IPS-NIHi7 (cell line): ENCODE measurements around the gene CDH4.
"Not testable (repeated sequence)": the region's sequence is repeated elsewhere in the genome, so short reads cannot be mapped to it uniquely, and the experiment has no call there.

ENCODE experiments used
- DNase-seq: peaks from one replicate; pipeline ENCODE4 v3.0.0; 2012; ENCODE audit warnings: mixed read lengths; ENCODE audit errors: extremely low spot score

Gene CDH4

DNA sequence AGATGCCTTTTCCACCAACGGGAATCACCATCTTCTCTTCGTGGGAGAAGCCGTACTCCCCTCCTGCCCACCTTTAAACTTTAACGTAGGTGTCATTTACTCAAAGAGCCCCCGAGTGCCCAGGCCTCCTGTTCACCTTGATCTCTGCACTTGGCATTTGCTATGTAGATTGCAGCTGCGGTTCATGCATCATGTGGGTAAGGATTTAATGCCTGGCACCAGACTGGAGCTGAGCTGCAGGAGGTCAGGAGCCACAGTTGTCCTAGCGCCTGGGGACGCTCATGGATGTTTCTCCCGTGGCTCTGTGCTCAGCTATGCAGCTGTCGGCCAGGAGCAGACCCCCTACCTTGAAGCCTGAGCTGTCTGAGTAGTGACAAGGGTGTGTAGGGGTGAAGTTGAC lies 133.7 kb downstream of the CDH4 start:
- no peak for DNase-seq

DNA sequence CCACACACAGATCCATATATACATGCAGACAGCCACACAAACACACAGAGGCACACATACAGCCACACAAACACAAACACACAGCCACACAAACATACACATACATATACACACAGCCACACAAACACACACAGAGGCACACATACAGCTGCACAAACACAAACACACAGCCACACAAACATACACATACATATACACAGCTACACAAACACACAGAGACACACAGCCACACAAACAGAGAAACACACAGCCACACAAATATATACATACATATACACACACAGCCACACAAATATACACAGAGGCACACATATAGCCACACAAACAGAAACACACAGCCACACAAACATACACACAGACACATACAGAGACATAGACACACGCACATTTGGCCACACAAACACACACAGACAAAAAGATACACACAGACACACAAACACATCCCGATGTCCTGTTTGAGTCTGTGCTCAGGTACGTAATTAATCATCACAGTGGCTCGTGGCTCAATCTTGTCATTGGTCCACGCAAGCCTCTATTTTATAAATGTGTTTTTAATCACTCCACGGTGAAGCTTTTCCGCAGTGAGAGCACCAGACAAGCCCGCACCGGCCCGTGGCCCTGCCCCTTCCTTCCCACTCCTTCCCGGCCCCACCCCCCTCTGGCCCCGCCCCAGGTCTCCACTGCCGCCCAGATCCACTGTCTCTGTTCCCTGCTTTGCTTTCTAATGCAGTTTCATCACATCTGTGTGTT lies 135.3 kb downstream of the CDH4 start:
- peak; percentile 93 for DNase-seq

DNA sequence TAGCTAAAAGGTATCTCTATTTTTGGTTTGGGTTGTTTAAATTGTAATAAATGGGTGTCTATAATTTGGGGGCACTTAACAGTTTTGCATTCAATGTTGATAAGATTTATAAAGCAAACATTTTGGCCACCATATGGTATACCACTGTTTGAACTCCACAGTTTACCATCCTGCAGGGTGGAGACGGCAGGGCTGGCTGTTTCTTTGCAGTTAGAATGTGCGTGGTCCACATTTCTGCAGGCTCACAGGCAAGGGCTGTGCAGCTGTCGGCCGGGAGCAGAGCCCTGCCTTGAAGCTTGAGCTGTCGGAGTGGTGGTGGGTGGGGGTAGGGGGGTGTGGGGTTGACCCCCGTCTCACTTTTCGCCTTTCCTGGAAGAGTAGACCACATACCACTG lies 135.9 kb downstream of the CDH4 start:
- DNase-seq: no peak

DNA sequence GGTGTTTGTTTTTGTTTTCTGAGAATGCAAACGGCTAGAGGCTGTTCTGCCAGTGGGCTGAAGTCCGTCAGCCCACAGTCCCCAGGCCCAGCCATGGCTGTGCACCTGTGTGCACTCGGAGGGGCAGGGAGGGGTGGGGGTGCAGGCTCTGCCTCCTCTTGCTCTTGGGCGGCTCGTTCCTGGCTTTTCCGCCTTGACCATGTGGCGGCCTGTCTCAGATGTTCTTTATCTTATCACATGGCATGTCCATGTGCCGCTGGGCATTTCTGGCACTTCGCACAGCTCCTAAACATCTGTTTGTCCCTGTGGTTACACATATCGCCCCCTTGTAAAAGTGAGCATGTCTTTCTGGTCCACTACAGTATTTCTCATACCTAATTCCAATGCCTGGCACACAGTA lies 137.0 kb downstream of the CDH4 start:
- no peak for DNase-seq

DNA sequence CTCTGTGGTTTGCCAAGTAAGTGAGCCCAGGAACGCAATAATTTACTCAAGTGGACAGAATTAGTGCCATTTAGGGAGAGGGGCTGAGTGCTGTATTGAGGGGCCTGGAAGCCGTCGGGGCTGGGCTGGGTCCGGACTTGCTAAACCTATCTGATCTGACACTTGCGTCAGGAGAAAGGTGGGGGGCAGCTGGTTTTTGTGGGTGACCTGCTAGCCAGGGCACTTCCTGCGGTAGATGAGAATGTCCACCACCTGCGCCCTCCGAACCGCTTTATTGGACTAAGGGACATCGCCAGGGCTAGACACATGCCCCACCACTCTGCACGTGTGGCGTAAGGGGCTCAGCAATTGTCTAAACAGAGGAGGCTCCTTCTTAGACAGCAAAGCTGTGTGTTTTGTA lies 139.1 kb downstream of the CDH4 start:
- DNase-seq: no peak

DNA sequence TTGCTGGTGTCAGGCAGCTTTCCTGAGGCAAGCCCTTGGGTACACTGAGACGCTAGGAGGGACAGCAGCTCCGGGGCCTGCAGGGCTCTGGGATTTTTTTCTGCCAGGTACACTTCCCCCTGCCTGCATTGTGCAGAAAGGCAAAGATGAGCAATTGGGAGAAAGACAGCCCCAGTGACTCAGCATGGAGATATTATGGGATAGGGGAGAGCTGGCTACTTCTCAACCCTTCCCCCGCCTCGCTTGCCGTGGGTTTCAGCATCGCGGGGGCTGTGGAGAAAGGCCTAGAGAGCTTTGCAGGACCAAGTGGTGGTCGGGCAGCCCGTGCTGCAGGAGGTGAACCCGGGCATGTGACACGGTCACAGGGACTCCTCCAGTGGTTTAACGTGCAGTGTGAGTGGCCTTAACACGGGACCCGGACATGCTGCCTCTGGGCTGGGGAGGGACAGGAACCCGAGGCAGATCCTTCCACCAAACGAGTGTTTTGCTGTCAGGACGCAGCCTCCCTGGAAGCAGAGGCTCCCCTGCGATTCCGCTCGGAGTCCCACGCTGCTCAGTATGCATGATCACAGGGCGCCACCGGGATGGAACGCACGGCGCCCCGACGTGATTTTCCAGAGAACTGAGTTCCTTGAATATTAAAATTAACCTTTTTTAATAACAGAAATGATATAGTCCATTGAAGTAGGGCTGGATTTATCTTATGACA lies 139.9 kb downstream of the CDH4 start:
- DNase-seq: peak; percentile 36

DNA sequence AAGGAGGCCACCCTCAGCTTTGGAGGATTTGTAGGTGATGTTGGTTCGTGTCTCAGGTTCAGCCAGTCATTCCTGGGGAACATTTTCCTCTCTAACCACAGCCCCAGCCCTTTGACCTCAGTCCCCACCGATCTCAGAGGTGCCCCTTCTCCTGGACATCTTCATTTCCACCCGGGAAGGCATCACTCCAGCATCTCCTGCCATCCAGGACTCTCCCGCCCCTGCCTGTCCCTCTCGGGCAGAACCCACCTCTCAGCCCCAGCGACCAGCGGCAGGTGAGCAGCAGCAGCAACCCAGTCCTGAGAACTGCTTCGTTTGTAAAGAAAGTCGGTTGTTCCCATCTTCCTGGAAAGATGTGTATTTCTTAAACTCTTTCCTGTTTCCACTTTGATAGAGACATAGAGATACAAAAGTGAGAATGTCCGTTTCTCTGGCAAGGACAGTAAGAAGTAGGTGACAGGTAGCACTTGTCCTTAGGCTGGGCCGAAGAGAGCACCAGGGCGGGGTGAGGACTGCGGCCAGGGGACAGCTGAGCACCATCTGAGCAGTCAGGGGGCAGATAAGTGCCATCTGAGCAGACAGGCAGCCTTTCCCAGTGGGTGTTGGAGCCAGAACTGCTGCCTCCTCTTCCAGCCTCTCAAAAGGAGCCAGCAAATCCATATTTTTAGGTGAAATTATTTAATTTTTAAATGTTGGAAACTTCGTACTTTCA lies 142.2 kb downstream of the CDH4 start:
- DNase-seq: no peak

DNA sequence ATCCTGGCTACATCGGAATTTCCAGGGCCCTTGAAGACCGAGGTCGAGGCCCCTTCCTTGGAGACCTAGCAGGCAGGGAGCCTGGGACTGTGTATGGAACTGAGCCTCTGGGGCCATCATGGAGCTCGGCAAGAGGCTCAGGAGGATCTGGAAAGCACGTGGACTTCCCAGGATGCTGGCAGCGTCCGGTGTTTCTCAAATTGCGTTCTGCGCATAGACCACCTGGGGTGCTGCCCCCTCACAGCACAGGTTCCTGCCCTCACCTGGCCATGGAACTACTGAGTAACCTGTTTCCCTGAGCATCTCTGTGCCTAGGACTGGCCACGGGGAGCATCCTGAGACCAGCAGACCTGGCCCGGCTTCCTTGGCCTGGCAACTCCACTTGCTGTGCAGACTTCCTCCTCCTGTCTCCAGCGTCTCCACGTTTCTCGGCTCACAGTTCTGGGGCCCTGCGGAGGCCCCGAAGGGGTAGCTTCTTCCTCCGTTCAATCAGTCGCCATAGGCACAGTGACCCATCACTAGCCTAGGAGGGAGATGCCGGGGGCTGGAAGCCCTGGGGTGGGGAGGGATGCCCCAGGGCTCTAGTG lies 144.3 kb downstream of the CDH4 start:
- DNase-seq: no peak

DNA sequence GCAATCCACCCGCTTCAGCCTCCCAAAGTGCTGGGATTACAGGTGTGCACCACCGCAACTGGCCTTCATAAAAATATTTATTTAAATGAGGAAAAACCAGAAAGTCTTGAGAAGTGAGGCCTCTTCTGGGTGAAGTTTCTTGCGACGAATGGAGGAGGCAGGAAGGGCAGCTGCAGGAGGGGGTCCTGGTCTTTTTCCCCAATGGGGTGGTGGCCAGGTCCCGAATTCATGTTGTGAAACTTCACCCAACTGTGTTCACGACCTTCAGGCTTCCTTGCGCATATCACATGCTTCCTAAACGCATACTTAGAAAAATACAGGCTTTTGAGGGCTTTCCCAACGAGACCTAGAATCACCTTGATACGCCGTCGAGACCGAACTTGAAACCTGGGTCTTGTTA lies 145.1 kb downstream of the CDH4 start:
- no peak for DNase-seq

DNA sequence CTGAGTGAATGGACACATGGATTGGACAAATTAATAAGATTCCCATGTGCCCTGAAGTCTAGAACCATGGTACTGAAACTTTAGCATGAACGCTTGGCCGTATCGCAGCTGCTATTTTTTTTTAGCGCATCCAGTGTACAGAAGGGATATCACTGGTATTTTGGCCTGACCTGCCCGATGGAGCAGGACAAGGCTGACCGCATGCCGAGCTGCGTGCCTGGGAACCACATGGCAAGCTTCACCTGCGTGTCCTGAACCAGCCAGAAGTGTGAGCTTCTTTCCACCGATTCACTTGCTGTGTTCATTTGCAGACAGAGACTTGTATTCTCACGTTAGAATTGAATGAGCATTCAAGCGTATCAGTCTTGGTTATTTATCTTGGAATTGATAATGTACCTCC lies 145.7 kb downstream of the CDH4 start:
- DNase-seq: no peak

DNA sequence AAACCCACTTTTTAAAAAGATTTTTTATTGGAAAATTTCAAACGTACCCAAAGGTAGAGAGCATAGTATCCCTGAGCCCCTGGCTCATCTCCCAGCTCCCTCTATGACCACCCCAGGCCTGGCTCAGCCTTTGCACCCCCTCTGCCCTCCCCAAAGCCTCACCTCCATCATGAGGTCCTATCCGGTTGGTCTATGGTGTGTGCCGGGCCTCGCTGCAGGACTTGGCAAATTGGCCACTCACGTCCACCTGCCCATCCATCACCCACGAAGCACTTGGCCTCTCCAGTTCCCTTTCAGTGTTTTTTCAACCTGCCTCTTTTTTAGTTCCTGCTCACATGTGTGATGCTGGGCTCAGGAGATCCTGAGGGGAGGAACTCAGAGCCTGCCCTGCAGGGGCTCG lies 147.4 kb downstream of the CDH4 start:
- DNase-seq: no peak

DNA sequence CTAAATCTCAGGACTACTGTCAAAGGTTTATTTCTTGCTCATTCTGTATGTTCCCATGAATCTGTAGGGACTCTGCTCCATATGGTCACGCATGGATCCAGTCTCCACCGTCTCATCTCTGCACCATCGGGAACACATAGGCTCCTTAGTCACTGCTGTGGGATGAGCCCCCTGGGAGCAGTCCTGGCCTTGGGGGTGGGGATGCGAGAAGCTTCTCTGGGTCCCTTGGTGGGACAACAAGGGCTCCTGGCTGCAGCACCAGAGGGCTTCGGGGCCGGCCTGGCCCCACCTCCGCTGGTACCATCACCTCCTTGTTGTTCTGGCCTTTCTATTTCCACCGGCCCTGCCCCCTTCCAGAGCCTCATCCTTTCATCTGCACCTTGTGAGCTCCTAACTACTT lies 148.4 kb downstream of the CDH4 start:
- no peak for DNase-seq

DNA sequence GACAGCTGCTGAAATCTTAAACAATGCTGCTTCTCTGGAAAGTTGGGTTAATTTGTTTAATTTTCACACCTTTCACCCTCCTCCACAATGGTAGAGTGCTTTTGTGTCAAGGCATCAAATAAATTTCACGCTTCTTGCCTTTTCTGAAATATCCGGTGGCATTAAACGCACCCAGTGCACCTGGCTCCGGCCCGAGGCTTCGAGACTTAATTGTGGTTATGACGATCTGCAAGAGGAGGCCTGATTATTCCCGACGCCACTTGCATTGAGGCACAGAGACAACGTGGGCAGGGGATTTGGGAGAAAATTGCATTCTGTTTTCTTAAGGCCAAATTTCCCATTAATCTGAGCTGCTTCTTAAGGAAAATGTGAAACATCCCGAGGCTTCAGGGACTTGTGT lies 152.2 kb downstream of the CDH4 start:
- no peak for DNase-seq

DNA sequence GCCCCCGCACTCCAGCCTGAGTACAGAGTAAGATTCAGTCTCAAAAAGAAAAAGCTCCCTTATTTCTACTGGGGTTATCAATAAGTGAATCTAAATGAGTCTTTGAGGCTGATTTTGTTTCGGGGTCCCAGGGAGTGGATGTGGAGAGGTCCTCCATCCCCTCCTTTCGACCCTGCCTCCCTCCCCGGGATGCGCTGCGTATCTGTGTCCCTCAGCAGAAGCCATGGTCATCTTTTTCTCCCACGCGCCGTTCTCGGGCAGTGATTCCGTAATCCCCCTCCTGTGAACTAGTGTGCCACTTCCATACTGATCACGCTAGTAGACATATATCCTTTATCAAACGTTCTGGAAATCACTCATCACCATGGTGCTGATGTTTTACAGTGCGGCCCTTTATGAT lies 152.9 kb downstream of the CDH4 start:
- DNase-seq: no peak

DNA sequence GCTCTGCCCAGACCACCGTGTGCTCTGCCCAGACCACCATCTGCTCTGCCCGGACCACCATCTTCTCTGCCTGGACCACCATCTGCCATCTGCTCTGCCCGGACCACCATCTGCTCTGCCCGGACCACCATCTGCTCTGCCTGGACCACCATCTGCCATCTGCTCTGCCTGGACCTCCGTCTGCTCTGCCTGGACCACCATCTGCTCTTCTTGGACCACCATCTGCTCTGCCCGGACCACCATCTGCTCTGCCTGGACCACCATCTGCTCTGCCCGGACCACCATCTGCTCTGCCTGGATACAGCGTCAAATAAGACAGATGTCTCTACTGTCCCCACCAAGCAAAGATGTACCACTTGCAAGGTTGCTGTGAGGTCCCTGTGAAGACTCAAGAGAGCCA lies 154.7 kb downstream of the CDH4 start:
- not testable (repeated sequence) for DNase-seq

DNA sequence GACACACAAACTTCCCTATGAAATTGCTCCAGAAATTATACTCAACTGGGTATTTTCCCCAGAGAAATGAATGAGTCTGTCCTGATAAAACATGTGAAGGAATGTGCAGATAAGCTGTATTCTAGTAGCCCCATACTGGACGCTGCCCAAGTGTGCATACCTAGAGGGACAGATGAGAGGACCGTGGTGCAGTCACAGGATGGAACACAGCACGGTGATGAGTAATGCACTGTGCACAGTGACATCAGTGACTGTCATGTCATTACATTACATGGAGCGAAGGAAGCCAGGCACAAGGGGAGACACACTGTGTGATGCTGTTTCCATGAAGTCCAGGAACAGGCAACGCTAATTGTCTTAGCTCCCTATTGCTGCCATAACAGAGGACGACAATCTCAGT lies 155.5 kb downstream of the CDH4 start:
- no peak for DNase-seq

DNA sequence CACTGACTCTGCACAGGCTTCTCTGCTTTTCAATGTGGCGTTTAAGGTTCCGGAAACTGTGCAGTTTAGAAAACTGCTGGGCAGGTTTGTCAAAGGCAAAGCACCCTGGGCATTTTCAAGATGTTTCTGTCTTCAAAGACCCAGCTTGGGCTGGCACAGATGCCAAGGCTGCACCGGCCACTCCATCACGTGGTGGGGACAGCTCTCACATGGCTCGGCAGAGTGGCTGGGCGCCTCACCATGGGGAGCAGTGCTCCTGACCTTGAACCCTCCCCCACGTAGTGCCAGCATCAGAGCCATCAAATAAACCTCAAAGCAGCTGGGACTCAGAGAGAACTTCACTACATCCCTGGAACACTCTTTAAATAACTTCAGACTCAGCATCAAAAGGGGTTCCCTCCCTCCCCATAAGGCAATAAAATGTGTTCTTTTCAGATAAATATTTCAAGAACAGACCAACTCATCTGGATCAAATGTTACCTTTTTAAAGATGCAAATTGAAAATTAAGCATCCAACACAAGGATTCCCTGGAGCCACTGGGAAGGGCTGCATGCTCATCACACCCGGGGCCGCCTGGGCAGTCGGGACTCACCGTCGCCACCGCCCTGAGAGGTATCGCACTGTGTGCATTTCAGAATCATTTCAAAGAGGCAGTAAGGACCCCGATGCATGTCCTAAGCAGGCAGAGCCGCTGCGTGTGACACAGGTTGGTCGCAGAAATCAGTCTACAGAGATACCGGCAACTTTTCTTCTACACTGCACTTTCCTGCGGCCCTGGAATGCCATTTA lies 157.1 kb downstream of the CDH4 start:
- DNase-seq: no peak

DNA sequence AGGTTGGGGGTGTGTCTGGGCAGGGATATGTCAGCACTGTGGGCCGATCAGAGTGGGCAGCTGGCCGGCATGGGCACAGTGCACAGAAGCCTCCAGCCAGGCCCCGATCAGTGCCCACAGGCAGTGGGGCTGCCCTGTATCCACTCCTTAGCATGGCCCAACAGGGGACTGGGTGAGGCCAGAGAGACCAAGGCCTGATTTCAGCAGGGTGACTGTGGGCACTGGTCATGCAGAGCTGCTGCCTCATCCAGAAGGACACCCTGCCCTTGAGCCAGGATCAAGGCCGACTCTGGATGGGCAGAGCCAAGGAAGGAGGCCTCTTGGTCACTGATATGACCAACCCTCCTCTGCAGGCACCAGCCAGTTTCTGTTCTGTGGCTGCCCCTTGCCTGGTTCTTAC lies 159.7 kb downstream of the CDH4 start:
- DNase-seq: no peak

DNA sequence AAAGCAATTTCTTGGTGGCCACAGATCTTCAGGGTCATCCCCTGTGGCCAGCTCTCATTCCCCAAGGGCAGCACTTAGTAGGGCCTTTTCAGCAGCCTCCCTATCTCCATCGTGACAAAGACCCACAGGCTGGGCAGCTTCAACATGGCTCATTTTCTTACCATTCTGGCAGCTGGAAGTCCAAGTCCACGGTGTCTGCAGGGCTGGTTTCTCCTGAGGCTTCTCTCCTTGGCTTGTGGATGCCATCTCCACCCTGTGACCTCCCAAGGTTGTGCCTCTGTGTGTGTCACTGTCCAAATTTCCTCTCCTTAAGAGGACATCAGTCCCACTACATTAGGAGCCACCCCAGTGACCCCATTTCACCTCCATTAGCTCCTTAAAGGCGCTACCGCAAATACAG lies 161.7 kb downstream of the CDH4 start:
- DNase-seq: no peak

DNA sequence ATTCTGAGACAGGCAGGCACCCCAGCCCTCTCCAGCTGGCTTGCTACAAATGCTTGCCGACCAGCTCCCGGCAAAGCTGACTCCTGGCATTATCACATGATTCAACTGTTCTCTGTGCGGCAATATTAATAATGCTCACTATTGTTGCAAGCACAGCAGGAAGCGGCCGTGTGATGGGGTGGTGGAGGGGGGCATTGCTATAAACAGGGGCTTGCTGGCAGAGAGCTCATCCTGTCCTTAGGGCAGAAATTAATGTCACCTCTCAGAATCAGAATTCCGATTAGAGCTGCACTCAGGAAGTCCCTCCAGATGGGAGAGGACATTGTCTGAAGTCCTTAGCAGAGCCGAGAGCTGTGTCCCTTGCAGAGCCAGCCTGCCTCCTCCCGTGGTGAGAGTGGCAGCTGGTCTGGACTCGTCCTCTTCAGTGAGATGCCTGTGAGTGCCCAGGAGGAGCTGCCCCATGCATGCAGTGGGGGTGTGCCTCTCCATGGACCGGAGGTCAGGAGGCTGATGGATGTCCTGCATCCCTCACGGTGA lies 162.5 kb downstream of the CDH4 start:
- DNase-seq: no peak

DNA sequence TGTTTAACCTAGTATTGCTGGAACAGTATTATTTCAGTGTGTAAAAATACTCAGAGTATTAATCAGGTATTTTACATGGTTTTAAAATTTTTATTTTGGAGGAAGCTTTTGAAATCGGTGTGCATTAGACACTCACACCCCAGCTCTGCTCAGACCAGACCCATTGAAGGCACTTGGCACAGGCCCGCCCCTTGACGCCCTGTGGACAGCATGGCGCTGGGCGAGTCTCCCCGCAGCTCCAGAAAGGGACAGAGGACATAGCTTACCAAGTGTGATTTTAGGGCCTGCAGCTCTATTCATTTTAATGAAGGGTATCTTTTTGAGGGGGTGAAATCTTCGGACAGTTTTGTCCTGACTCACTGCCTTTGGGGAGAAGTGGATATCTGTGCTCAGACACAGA lies 164.5 kb downstream of the CDH4 start:
- DNase-seq: no peak
